ENCODE results near the gene PPP3CA. TPM values are rescaled to one million over a fixed set of nuclear protein-coding genes. Genes with fewer than 3 reads are reported as not detected.

PPP3CA gene
- 30.6 and 59.1 TPM in 2 replicates for total RNA-seq

GRCh38 chr4:101347267-101347556, at the start of gene PPP3CA:
PPP3CA (minus strand) TSS chr4:101347526.

Data from bronchial smooth muscle cell (primary cell).